Bone marrow (tissue), 2 donors: Measurements from ENCODE around the gene KCNIP3.

ENCODE experiments used
- DNase-seq, 2 donors: peaks; one replicate each; lab custom pipeline; 2025; lab: John Stamatoyannopoulos, UW

KCNIP3 gene

DNA sequence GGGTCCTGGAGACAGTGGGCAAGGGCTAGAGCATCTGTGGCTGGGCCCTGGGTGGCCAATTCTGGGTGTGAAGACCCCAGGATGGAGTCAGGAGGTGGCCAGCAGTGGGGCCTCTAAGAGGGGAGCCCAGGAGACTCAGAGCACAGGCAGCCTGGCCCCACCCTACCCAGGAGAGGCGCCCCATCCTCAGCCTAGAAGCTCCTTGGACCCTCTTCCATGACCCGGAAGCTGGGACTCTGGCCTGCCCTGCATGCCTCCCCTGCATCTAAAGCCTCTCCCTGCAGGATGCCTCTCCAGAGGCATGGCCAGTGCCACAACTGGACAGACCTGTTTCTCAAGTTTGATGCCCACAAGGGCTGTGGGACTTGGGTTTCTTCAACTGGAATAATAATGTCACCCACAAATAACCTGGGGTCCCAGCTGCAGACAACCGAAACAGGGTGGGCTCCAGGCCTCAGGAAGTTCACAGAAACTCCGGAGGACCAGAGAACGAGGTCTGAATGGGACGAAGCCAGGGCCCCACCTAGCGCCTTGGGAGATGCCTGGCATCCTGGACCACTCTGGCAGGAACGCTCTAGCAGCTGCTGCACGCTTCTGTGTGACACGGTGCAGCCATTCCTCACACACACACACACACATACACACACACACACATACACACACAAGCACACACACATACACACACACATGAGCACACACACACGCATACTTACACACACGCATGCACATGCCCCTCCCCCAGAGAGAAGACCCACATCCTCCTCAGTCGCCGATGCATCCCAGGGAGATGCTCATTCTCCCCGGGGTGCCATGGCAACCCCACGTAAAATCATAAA is 16.4 kb downstream of the KCNIP3 start:
- no peak for DNase-seq

DNA sequence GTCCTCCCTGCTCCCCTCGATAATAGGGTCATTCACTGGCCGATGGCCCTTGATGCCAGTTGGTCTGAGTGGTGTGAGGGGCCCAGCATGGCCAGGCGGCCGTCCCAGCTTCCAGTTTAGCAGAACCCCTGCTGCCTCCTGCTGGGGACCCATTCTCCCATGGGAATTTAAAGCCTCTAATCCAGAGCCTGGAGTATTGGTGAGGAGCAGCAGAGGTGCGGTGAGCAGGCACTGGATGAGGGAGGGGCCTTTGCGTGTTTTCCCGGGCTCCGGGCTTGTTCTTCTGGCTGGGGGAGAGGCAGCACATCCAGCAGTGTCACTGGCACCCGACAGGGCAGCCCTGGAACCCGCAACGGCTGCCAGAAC is 17.4 kb downstream of the KCNIP3 start:
- DNase-seq = no peak

DNA sequence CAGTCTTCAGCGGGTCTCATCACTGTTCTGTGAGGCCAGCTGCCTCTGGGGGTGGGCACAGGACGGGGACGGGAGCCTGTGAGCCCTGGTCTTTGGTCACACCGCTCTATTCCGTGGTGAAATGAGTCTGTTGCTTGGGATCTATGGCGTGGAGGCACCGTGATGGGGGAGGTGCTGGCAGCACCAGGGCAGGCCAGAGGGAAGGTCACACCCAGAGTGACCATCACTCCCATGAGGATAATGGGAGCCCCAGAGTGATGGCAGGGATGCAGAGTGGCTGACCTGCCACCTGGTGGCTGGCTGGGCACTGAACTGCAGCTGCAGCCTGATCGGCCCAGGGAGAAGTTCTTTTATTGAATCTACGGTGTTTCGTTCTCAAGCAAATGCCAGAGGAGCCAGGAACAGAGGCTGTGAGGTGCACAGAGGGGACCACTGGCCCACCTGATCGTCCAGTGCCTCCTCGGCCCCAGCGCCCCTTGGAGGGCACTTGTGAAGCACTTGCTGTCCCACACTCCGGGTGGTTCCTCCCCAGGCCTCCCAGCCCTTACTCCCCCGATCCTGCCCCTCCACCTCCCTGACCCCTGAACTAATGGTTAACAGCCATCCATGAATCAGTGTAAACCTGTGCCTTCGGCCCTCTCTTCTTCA is 17.9 kb downstream of the KCNIP3 start:
- no peak for DNase-seq

DNA sequence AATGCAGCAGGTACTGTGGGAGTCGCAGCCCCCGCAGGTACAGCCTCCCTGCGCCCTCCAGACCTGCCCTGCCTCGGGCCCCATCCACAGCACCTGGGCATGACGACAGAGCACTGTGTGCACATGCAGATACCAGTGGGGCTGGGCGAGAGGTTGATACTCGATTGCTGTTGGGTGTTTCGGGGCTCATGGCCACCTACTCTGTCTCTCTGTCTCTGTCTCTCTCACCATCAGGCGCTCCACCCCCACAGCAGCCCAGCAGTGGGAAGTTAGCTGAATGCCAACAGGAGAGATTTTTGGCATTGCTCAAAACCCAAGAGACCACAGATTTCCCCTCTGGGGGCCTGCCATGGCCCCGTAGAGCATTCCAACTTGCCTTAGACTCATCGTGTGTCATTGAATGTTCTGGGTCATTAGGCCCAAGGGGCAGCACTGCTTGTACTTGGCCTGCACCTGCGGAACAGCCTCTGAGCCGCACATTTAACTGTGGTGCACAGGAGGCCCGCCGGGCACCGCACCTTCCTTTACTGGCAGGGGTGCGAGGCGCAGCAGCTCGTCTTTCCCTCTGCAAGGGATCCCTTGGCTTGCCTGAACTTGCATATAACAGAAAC is 18.8 kb downstream of the KCNIP3 start:
- DNase-seq = no peak

DNA sequence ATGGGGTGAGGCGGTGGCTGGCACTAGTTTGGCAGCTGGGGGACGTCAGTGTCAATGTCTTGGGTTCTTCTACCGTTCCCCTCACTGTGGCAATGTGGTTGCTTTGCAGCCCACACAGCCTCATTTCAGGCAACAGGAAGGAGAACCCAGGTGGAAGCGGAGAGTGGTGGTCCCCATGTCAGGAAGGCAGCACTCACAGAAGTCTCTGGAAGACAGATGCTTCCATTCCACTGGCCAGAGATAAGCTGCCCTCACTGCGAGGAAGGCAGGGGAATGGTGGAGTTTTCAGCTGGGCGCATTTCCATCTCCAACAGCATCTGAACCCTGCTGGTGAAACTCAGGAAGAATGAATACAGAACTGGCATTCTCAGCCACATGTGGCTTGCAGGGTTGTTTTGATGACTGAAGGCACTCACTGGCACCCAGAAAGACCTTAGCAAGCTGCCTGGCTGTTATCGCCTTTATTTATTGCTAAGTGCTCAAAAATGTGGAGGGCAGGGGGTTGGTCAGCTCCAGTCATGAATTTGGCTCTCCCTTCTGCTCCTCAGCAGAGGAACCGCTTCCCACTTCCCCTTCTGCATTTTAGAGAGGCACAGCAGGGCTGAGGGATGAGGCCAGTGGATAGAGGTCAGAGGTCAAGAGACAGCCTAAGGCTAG is 19.4 kb downstream of the KCNIP3 start:
- no peak for DNase-seq

DNA sequence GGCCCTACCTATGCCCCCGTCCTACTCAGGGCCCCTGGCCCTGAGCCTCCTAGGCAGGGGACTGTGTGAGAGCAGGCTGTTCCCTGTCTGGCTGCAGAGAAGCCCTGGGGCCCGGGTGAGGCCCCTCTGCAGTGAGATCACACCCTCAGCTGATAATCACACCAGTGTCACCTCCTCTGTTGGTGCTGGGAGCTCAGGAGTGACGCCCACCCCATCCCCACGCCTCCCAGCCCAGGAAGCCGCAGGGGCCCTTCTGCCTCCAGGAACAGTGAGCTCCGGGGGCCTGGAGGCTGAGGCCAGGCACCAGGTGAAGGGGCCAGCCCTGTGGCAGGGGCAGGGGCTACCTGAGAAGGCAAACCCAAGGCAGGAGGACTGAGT is 20.0 kb downstream of the KCNIP3 start:
- DNase-seq = no peak

DNA sequence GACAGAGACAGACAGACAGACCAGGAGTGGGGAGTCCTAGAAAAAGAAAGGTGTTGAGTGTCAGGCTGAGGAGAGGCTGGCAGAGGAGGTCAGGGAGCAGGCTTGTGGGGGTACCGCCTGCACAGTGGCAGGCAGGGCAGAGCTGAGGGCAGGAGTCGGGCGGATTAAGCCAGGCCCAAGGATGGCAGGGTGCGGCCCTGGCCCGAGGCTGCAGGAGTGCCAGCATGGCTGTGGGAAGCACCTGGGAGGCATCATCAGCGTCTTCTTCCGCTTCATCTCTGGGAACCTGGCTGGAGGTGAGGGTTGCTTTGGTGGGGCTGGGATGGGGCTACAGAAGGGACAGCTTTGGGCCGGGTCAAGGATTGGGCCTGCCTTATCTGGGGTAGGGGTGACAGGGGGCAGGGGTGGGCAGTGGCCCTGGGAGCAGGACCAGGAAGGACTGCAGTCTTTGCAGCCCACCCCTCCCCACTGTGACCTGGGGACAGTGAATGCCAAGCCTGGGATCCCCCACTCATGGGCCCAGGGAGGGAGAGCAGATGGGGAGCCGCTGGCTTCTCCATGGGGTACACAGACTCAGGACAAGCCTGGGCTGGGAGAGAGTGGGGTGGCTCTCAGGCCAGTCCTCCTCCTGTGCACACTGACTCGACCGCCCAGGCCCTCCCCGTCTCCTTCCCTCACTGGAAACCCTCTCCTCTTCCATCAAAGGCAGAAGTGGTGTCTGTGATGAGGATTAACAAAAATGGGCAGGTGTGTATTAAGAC is 20.7 kb downstream of the KCNIP3 start:
- DNase-seq = no peak

DNA sequence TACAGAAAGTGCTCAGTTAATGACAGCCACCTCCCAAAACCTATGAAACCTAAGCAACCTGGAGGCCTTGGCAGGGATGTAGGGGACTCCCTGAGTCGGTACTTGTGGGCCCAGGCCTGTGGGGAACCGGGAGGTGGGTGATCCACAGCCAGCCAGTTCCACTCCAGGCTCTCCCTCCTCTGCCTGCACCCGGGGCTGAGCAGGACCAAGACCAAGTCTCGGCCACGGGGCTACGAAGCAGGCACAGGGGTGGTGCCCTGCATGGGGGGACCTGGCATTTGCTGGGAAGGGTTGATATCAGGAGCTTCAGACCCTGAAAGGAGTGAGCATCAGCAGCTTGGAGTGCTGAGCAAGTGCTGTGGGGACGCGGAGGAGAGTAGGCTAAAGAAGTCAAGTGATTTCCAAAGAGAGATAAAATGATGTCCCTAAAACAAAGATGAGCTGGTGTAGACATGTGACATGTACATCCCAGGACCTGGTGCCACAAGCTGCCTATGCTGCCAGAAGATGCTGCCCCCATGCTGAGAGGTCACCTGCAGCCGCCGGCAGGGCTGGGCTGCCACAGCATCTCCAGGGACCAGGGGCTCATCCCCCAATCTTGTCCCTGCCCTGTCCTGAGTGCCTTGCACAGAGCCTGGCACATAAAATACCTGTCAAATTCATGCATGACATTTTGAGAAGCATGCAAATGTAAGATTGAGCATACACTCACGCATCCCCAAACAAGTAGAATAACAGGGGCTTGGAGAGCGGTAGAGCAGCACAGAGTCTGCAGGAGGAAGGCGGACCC is 21.5 kb downstream of the KCNIP3 start:
- DNase-seq = no peak

DNA sequence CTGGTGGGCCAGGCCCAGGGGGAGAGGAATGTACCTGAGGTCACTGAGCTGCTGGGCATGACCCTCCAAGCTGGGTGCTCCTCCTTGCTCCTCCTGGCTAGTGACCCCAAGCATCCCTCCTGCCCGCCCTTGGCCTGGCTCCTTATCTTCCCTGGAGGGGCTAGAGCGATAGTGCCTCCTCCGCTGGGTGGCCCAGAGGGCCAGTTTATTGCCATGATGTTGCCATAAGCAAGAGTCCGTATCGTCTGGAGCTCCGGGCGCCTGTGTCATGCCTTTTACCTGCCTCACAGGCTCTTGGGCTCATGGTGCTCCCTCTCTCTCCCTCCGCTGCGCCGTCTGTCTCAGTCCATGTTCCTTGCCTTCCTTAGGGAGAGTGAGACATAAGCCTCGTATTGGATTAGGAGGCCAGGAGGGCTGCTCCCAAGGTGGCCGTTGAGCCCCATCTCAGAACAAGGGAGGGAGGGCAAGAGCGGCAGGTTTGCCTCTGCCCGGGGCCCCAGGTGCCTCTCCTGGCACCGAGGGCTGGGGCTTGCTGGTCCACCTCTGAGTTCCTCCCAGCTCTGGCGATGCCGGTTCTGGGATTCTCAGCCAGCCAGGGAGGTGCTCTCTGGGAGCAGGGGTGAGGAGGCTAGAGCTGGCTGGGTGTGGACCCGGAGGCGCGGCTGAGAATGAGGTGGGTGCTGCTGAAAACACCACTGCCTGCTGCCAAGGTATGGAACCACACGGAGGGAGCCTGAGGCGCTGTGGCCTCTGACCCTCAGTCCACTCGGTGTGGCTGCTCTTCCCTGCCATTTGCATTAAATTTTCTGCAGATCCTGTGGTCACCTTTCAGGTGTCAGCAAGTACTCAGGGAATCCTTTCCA is 22.6 kb downstream of the KCNIP3 start:
- no peak for DNase-seq

DNA sequence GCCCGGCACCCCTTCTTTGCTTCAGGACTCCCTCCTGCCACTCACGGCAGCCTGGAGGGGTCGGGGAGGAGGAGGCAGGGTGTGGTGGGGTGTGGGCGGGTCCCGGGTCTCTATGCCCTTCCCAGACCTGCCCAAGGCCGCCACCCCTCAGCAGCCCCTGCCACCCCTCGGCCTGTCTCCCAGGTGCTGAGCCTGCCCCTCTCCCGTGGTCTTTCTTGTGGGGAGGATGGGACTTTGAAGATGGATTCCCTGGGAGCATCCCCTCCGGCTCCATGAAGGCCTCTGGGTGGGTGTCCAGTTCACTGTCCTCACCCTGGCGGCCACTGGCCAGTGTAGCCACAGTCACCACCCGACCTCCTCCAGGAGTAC is 23.2 kb downstream of the KCNIP3 start:
- DNase-seq = no peak

DNA sequence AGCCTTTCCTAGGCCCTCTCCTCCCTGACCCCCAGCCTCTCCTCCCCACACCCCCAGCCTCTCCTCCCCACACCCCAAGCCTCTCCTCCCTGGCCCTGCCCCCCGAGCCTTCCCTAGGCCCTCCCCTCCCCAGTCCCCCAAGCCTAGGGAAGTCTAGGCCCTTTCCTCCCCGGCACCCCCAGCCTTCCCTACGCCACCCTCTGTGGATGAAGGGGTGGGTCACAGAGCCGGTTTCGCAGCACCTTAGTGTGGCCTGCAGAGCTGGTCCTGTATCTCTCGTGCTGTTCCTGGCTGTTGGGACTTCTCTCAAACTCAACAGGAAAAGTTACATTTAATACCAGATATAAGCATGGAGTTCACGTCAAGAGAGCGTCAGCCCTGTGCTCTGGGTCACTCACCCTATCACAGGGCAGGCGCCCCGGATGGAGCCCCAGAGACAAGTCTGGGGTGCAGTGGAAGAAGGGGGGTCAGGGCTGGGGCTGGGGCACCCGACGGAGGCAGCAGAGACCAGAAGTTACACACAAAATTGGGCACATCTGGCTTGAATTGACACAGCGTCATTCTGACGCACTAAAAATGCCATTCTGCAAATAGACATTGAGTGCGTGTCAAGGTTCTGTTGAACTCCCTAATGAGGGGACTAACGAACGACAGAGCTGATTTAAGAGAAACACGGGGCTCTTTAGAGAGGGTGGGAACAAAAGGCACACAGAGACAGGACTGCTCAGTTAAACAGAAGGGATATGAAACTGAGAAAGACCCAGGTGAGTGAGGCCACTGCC is 24.0 kb downstream of the KCNIP3 start:
- DNase-seq = no peak

DNA sequence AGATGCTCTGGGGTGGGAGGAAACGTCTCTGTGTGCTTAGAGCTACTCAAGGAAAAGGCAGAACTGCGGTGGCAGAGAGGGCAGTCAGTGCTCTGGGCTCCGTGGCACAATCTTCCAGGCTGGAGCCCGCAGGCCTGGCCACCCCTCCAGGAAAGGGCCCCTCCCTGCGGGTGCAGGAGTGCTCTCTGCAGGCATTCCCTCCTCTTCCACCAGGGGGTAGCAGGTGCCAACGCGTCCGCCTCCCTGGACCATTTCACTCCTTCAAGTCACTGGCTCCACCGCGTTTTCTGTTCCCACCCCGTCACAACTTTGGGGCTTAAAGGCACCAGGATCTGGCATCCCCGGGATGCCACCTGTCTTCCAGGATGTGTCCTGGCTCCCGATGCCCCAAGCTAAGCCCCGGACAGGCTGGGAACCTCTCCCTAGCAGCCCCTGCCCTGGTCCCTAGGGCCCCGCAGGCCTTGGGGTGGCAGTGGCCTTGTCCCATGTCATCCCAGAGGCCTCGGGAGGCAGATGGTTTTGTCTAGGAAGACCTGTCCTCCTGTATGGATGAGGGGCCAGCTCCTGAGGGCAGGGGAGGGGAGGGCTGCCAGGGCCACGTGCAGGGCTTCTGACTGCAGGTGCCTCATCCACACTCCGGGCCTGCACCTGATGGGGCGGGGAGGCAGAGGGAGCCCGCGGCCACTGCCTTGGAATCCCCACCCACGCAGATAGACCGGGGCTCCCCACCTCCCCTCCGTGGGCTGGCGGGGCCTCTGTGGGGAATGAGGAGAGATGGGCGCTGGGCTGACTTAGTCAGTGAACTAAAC is 26.4 kb downstream of the KCNIP3 start:
- DNase-seq = no peak

DNA sequence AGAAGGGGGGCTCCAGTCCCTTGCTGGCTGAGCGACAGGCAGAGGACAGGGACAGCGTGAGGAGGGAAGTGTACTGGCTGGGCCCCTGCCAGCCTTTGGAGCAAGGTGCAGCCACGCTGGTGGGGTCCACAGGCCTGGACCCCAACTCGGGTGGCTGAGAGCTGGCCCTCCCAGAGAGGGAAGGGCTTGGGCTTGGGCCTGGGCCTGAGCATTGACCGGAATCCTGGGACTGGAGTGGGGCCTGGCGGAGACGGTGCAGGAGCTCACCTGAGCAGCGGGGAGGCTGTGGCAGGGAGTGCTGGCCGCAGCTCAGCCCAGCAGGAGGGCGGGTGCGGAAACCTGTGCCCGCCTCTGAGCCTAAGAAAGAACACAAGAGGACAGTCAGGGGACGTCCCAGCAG is 27.9 kb downstream of the KCNIP3 start:
- DNase-seq = no peak

DNA sequence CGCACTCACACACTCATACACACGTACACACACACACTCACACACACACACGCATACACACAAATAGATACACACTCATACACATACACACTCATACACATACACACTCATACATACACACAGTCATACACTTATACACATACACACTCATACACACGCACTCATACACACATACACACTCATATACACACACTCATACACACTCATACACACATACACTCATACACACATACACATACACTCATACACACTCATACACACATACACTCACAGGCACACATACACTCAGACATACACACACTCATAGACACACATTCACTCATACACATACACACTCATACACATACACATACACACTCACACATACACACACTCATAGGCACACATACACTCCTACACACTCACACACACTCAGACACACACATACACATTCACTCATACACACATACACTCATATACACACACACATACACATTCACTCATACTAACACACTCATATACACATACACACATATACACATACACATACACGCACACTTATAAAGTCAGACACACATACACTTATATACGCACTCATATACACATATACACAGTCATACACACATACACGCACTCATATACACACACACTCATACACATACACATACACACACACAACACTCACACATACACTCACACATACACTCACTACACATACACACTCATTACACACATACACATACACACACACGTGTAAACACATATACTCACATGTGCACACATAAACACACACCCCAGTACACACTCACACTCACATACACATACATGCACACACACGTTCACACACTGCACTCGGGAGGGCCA is 28.7 kb downstream of the KCNIP3 start:
- DNase-seq = no peak

DNA sequence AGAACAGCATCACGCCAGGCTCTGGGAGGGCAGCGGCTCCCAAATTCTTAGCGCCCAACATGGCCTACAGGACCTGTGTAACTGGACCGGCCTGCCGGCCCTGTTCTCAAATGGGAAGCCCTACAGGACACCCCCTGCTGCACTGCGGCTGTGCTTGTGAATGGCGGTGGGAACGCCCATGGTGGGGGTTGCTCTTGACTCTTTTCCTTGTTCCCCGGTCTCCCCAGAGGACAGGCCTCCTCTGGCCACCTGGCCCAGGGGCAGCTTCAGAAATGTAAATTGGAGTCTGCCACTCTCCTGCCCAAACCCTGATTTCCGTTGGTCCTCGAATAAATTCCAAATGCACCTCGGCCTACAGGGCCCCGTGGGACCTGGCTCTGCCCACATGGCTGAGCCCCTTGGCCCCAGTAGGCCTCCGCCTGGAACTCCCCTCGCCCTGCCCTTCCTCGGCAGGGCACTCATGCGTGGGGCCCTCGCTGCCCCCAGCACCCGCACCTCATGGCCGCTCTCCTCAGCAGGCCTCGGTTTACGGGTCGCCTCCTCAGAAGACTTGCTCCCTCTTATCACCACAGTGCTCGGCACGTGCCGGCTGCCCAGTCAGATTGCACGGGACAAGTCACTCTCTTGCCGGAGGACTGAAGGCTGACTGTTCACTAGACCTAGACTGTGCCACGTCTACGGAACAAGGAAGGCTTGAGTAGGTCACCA is 29.4 kb downstream of the KCNIP3 start:
- no peak for DNase-seq

DNA sequence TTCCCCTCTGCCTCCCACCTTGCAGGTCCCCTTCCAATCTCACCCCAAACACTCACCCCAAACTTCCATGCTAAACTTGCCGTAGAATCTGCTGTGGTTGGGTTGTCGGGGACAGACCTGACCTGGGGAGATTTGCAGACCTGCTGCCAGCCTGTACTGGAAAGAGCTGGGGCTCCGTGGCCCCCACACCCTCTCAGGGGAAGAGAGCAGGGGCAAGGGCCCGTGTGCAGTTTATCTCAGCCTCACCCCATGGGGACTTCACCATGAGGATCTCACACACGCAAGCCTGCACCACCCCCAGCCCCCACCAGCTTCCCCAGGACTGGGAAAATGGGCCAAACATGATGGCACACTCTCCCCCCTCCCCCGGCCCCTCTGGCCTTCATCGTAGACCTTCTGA is 30.7 kb downstream of the KCNIP3 start:
- no peak for DNase-seq
